ENCODE results near the gene CENPN.
A peak's percentile ranks its signal among the peaks of the same experiment; 100 is the strongest.

CENPN gene

GRCh38 chr16:81006813-81007695 is at the start of gene CENPN, which contains the start of gene CMC2:
CENPN (plus strand) TSS chr16:81007214; CDS start chr16:81011940, 4,726 bp downstream.
CMC2 (minus strand) TSS chr16:81006885; CDS start chr16:80997394, 9,491 bp downstream.
- DNase-seq (ENCODE audit: low read depth in 2 of 2): peak; percentile 96

GRCh38 chr16:80958284-80958683 is 48.7 kb upstream of the CENPN start:
- no peak for DNase-seq (ENCODE audit: low read depth in 2 of 2)

GRCh38 chr16:80962879-80963278 is 44.1 kb upstream of the CENPN start:
- no peak for DNase-seq (ENCODE audit: low read depth in 2 of 2)

- no peak for DNase-seq (ENCODE audit: low read depth in 2 of 2)
These were observed 42.7 kb upstream of the CENPN start for GRCh38 chr16:80964351-80964750.

GRCh38 chr16:80966617-80967016 is 40.4 kb upstream of the CENPN start:
- no peak for DNase-seq (ENCODE audit: low read depth in 2 of 2)

- DNase-seq (ENCODE audit: low read depth in 2 of 2): no peak
These were observed 38.5 kb upstream of the CENPN start for GRCh38 chr16:80968386-80969113.

- DNase-seq (ENCODE audit: low read depth in 2 of 2): no peak
These were observed 37.9 kb upstream of the CENPN start for GRCh38 chr16:80969114-80969484.

GRCh38 chr16:80971819-80972218 is 35.2 kb upstream of the CENPN start:
- no peak for DNase-seq (ENCODE audit: low read depth in 2 of 2)

GRCh38 chr16:80972611-80973010 is 34.4 kb upstream of the CENPN start:
- DNase-seq (ENCODE audit: low read depth in 2 of 2): no peak

- no peak for DNase-seq (ENCODE audit: low read depth in 2 of 2)
These were observed 33.0 kb upstream of the CENPN start for GRCh38 chr16:80973991-80974390.

GRCh38 chr16:80974649-80975376 is 32.2 kb upstream of the CENPN start:
- no peak for DNase-seq (ENCODE audit: low read depth in 2 of 2)

GRCh38 chr16:80976946-80977345 is 30.1 kb upstream of the CENPN start:
- DNase-seq (ENCODE audit: low read depth in 2 of 2): no peak

GRCh38 chr16:80981103-80981502 is 25.9 kb upstream of the CENPN start:
- DNase-seq (ENCODE audit: low read depth in 2 of 2): no peak

- no peak for DNase-seq (ENCODE audit: low read depth in 2 of 2)
These were observed 24.4 kb upstream of the CENPN start for GRCh38 chr16:80982646-80983045.

- no peak for DNase-seq (ENCODE audit: low read depth in 2 of 2)
These were observed 22.7 kb upstream of the CENPN start for GRCh38 chr16:80984124-80984892.

GRCh38 chr16:80985611-80986010 is 21.4 kb upstream of the CENPN start:
- no peak for DNase-seq (ENCODE audit: low read depth in 2 of 2)

- DNase-seq (ENCODE audit: low read depth in 2 of 2): no peak
These were observed 20.5 kb upstream of the CENPN start for GRCh38 chr16:80986557-80986956.

- no peak for DNase-seq (ENCODE audit: low read depth in 2 of 2)
These were observed 18.3 kb upstream of the CENPN start for GRCh38 chr16:80988756-80989155.

- no peak for DNase-seq (ENCODE audit: low read depth in 2 of 2)
These were observed 17.2 kb upstream of the CENPN start for GRCh38 chr16:80989801-80990200.

- no peak for DNase-seq (ENCODE audit: low read depth in 2 of 2)
These were observed 16.4 kb upstream of the CENPN start for GRCh38 chr16:80990577-80990976.

GRCh38 chr16:80990978-80991377 is 16.0 kb upstream of the CENPN start:
- DNase-seq (ENCODE audit: low read depth in 2 of 2): no peak

All from activated CD8-positive, alpha-beta memory T cell treated with anti-CD3 and anti-CD28 coated beads for 4 hours (primary cell).